Ishikawa (cell line): ENCODE data around the gene IDH3A.
A peak's percentile ranks its signal among the peaks of the same experiment; 100 is the strongest.

Experiments
- CEBPB ChIP-seq: IDR thresholded peaks from 2 replicates; pipeline ENCODE4 v1.6.1; 2012
- CREB1 ChIP-seq: IDR thresholded peaks from 2 replicates; pipeline ENCODE4 v1.6.1; 2012; ENCODE audit warnings: low read depth
- EGR1 ChIP-seq: IDR thresholded peaks from 2 replicates; pipeline ENCODE4 v1.6.1; 2012
- EP300 ChIP-seq: IDR thresholded peaks from 2 replicates; pipeline ENCODE4 v1.6.1; 2012; ENCODE audit warnings: borderline replicate concordance
- FOXM1 ChIP-seq: IDR thresholded peaks from 2 replicates; pipeline ENCODE4 v1.6.1; 2012; ENCODE audit warnings: low read depth, borderline replicate concordance
- NFIC ChIP-seq: IDR thresholded peaks from 2 replicates; pipeline ENCODE4 v1.6.1; 2012
- RAD21 ChIP-seq: IDR thresholded peaks from 2 replicates; pipeline ENCODE4 v1.6.1; 2012; ENCODE audit warnings: low read depth
- TAF1 ChIP-seq: IDR thresholded peaks from 2 replicates; pipeline ENCODE4 v1.6.1; 2012; ENCODE audit warnings: low read depth, mild to moderate bottlenecking
- TEAD4 ChIP-seq: IDR thresholded peaks from 2 replicates; pipeline ENCODE4 v1.6.1; 2012
- YY1 ChIP-seq: IDR thresholded peaks from 2 replicates; pipeline ENCODE4 v1.6.1; 2012; ENCODE audit warnings: low read depth
- ZBTB7A ChIP-seq: IDR thresholded peaks from 2 replicates; pipeline ENCODE4 v1.6.1; 2012; ENCODE audit warnings: low read depth
- TF ChIP-seq, protein P1 (sequence below): IDR thresholded peaks from 2 replicates; pipeline ENCODE4 v1.6.1; 2012
- TF ChIP-seq, protein P2 (sequence below): IDR thresholded peaks from 2 replicates; pipeline ENCODE4 v1.6.1; 2012
- TF ChIP-seq, protein P3 (sequence below): IDR thresholded peaks from 2 replicates; pipeline ENCODE4 v1.6.1; 2012; ENCODE audit warnings: low read depth, mild to moderate bottlenecking

The IDH3A gene

DNA sequence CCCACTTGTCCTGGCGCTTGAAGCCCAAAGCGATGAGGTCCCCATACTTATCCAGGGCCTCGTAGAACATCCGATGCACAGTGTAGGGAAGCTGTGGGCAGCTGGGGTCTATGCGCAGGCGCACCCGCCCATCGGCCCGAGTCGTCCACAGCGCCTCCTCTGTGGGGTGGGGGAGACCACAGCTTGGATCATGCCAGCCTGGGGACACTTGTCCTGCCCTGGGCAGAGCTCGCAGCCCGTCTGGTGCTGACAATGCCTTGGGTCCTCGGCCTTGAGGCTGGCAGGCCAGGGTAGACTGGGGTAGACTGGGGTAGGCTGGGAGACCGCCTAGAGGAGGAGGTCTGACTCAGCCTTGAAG is 45.4 kb downstream of the IDH3A start:
- no peak for TF ChIP-seq FOXM1
- TF ChIP-seq, protein P1, sequence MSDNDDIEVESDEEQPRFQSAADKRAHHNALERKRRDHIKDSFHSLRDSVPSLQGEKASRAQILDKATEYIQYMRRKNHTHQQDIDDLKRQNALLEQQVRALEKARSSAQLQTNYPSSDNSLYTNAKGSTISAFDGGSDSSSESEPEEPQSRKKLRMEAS: no peak
- no peak for TF ChIP-seq NFIC
- TF ChIP-seq CREB1: no peak
- TF ChIP-seq TAF1: no peak
- TF ChIP-seq EP300: no peak
- TF ChIP-seq ZBTB7A: no peak
- TF ChIP-seq YY1: no peak
- TF ChIP-seq, protein P2, sequence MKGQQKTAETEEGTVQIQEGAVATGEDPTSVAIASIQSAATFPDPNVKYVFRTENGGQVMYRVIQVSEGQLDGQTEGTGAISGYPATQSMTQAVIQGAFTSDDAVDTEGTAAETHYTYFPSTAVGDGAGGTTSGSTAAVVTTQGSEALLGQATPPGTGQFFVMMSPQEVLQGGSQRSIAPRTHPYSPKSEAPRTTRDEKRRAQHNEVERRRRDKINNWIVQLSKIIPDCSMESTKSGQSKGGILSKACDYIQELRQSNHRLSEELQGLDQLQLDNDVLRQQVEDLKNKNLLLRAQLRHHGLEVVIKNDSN: no peak
- TF ChIP-seq EGR1: no peak
- no peak for TF ChIP-seq CEBPB

DNA sequence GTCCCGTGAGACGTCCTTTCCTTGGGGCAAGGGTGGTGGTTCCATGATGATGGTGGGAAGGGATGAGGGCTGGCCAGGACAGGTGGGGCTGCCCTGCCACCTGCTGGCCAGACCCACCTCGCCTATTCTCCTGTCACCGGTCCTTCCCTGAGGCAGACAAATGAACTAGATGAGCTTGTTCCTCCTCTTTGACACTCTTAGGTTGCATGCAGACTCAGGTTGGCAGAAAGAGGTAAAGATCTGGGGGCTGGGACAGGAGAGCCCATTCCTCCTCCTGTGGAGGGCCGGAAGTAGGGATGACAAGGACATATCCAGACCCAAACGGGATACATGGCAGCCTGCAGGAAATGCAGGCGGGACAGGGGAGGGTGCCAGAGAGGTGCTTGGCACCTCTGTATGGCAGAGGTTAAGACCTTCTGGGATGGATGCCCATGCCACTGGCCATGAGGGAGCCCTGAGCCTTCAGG is 46.6 kb downstream of the IDH3A start:
- TF ChIP-seq CREB1: no peak
- no peak for TF ChIP-seq NFIC
- peak; percentile 86 for TF ChIP-seq RAD21
- no peak for TF ChIP-seq FOXM1
- no peak for TF ChIP-seq TAF1
- TF ChIP-seq, protein P1: no peak
- TF ChIP-seq EP300: no peak
- TF ChIP-seq, protein P3, sequence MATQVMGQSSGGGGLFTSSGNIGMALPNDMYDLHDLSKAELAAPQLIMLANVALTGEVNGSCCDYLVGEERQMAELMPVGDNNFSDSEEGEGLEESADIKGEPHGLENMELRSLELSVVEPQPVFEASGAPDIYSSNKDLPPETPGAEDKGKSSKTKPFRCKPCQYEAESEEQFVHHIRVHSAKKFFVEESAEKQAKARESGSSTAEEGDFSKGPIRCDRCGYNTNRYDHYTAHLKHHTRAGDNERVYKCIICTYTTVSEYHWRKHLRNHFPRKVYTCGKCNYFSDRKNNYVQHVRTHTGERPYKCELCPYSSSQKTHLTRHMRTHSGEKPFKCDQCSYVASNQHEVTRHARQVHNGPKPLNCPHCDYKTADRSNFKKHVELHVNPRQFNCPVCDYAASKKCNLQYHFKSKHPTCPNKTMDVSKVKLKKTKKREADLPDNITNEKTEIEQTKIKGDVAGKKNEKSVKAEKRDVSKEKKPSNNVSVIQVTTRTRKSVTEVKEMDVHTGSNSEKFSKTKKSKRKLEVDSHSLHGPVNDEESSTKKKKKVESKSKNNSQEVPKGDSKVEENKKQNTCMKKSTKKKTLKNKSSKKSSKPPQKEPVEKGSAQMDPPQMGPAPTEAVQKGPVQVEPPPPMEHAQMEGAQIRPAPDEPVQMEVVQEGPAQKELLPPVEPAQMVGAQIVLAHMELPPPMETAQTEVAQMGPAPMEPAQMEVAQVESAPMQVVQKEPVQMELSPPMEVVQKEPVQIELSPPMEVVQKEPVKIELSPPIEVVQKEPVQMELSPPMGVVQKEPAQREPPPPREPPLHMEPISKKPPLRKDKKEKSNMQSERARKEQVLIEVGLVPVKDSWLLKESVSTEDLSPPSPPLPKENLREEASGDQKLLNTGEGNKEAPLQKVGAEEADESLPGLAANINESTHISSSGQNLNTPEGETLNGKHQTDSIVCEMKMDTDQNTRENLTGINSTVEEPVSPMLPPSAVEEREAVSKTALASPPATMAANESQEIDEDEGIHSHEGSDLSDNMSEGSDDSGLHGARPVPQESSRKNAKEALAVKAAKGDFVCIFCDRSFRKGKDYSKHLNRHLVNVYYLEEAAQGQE: no peak
- TF ChIP-seq, protein P2: no peak
- TF ChIP-seq CEBPB: no peak
- TF ChIP-seq TEAD4: no peak
- TF ChIP-seq EGR1: no peak
- TF ChIP-seq ZBTB7A: no peak
- TF ChIP-seq YY1: 0 out of 2 replicates have a peak, but pooled peaks have one; percentile 22

DNA sequence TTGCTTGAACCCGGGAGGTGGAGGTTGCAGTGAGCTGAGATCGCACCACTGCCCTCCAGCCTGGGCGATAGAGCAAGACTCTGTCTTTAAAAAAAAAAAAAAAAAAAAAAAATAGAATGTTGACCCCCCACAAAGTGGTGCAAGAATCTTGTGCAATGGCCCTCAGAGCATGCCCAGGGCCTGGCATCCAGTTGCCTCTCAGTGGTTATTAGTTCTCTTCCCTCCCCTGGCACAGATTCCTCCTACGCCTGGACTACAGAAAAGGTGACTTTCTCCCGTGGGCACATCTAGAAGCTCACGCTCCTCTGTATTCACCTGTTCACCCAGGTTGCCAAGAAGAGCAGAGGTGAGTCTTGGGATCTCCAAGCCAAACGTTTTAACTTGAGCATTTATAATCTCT is 48.5 kb downstream of the IDH3A start:
- TF ChIP-seq, protein P2: no peak
- TF ChIP-seq EGR1 (no peak), CEBPB (no peak), EP300 (no peak), CREB1 (no peak), FOXM1 (no peak)
- TF ChIP-seq, protein P3: no peak
- TF ChIP-seq, protein P1: no peak

DNA sequence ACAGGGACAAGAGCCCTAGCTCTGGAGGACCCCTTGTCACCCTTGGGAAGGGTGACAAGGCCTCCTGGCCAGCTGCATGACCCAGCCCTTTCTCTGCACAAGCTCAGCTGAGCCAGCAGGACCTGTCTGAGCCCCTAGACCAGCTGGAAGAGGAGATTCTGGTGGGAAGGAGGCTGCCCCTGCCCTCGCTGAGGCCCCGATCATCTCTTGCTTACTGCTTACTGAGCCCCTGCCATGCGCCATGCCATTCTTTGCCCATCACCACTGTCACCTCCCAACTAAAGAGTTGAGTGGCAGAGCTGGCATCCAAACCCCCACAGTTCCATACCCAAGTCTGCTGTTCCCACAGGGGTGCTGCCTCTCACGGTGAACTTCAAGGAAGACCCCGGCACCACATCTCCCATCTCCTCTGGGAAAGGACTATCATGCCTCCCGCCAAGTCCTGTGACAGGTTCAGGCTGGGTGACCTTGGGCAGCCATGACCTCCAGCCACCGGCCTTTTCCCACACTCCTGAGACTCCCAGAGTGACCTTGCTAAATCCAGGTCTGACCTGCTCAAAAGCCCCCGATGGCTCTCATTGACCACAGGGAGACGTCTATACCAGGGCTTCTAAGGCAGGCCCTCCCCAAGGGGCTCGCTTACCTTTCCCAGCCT is 51.2 kb downstream of the IDH3A start:
- TF ChIP-seq EP300 (no peak), RAD21 (no peak)
- TF ChIP-seq, protein P2: no peak
- TF ChIP-seq, protein P1: no peak
